AG04450 (cell line): Measurements from ENCODE around the gene CNTD1. TPM values are rescaled to one million over a fixed set of nuclear protein-coding genes. Genes with fewer than 3 reads are reported as not detected.

Experiments
- CTCF ChIA-PET: fragments of 300-600, 350-600 bp; formaldehyde crosslinking; extraction: SDS; loops from one replicate; lab custom pipeline; 2022; ENCODE audit warnings: antibody characterized with exemption, inconsistent platforms; lab: Charles Lee
- POLR2A ChIA-PET: fragments of 350-600 bp; formaldehyde crosslinking; extraction: SDS; loops from one replicate; lab custom pipeline; 2021; ENCODE audit warnings: antibody characterized with exemption, inconsistent platforms; lab: Yijun Ruan, JAX
- DNase-seq: peaks from one replicate; pipeline ENCODE4 v3.0.0-alpha.2; 2011; ENCODE audit warnings: low read depth, low spot score
- H3K27ac ChIP-seq: one replicate; pipeline ENCODE4 v1.5.1; 2012; ENCODE audit warnings: low read depth, low read length, control low read depth
- H3K27me3 ChIP-seq: one replicate; pipeline ENCODE4 v1.6.0; 2012; ENCODE audit warnings: low read length; ENCODE audit not compliant: control insufficient read depth, insufficient read depth
- H3K4me3 ChIP-seq: 2 replicates; pipeline ENCODE4 v1.5.1; 2011; ENCODE audit warnings: mild to moderate bottlenecking, low read depth, low read length, control low read depth
- H3K9me3 ChIP-seq: 2 replicates; pipeline ENCODE4 v1.5.1; 2012; ENCODE audit warnings: low read length; ENCODE audit not compliant: control insufficient read depth, insufficient read depth
- polyA plus RNA-seq: library from polyadenylated mRNA; depleted of rRNA; stranded (reverse); fragments of >200 nt; gene quantifications from 2 replicates; pipeline ENCODE4 v1.2.3, GENCODE V29; 2011
- TF ChIP-seq, protein P1 (sequence below): IDR thresholded peaks from 2 replicates; pipeline ENCODE4 v1.5.1; 2011; ENCODE audit warnings: low read depth, low read length, control low read depth, inconsistent platforms

The CNTD1 gene
- polyA plus RNA-seq, 1 experiment: 0.09 TPM

DNA sequence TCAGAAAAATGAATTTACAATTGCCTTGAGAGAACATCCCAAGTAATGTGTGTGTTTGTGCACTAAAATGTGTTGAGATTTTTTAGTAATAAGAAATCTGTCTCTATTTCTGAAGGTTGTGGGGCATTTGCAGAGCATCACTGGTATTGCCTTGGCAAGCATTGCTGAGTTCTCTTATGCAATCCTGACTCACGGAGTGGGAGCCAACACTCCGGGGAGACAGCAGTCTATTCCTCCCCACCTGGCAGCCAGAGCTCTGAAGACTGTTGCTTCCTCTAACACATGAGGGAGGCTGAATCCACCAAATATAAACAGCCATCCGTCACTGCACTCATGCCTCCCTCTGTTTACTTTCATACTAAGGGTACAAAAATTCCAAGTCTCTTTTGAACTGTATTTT is 10.6 kb downstream of the CNTD1 start:
- Histone ChIP-seq H3K27ac (no peak overlapping the region), H3K27me3 (no peaks in the 10 kb centered on the region), H3K4me3 (no peak overlapping the region), H3K9me3 (no peaks in the 10 kb centered on the region)
- DNase-seq: peak; percentile 82
- CTCF ChIA-PET: interaction anchor here (1.0 to 2.5 kb wide), 4 partner anchors 10 to 15 kb away, joined by 4 to 12 read pairs (median 8); partner anchors contain the start of gene BECN1
- TF ChIP-seq, protein P1, sequence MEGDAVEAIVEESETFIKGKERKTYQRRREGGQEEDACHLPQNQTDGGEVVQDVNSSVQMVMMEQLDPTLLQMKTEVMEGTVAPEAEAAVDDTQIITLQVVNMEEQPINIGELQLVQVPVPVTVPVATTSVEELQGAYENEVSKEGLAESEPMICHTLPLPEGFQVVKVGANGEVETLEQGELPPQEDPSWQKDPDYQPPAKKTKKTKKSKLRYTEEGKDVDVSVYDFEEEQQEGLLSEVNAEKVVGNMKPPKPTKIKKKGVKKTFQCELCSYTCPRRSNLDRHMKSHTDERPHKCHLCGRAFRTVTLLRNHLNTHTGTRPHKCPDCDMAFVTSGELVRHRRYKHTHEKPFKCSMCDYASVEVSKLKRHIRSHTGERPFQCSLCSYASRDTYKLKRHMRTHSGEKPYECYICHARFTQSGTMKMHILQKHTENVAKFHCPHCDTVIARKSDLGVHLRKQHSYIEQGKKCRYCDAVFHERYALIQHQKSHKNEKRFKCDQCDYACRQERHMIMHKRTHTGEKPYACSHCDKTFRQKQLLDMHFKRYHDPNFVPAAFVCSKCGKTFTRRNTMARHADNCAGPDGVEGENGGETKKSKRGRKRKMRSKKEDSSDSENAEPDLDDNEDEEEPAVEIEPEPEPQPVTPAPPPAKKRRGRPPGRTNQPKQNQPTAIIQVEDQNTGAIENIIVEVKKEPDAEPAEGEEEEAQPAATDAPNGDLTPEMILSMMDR: no peak
- POLR2A ChIA-PET: interaction anchor here (0.6 to 1.5 kb wide), 4 partner anchors 13 to 24 kb away, joined by 3 to 6 read pairs (median 4); partner anchors contain the start of genes BECN1 and PSME3

DNA sequence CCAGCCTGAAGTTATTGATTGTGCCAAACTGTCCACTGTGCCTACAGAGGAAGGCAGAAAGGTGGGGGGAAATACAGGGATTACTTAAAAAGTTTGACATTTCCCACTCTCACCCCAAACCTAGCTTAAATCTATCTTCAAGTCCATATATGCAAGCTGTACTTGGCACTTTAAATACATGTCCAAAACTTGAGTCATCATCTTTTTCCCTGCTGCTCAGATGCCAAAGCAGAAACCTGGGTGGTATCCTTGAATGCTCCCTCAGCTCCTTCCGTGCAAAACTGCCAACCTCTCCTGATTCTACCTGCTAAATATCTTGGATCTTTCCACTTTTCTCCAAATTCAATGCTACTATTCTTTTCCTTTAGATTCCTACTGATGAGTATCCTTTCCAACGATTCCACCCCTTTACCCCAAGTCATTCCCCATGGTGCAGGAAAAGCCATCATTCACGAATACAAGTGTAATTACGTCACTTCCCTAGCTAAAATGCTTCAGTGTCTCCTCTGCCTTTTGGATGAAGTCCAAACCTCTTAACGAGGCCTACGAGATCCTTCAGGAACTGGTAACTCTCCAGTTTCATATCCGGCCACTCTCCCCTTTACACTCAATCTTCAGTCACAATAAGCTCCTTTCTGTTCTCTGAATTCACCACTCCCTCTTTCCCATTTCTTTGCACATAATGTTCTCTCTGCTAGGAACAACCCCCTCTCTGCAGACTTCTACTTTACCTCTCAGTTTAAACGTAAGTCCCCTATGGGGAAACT is 16.2 kb downstream of the CNTD1 start:
- no peaks in the 10 kb centered on the region for H3K27me3 ChIP-seq
- ChIA-PET CTCF (interaction anchor here (0.7 to 1.8 kb wide), 2 partner anchors 10 to 51 kb away, joined by 4 to 17 read pairs; partner anchors contain the start of gene BECN1), POLR2A (interaction anchor here (0.7 to 0.8 kb wide), 2 partner anchors 9 to 80 kb away, joined by 3 read pairs; partner anchors contain the start of gene BECN1)

DNA sequence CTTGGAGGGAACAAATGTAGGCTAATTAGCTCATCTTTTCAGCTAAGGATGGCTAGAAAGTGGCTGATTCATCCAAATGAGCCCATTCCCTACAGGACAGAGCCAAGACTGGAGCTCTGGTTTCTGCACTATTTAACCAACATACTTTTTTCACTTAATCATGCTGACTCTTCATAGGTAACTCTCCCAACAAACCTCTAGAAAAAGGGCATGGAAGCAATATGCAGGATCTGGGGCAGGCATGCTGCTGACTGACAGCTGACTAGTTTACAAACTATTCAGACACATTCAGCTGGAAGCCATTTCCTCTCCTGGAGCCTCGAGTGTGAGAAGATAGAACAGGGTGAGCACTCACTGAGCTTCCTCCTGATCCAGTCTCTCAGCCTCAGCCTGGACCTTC is 19.2 kb downstream of the CNTD1 start:
- TF ChIP-seq, protein P1: no peak
- ChIA-PET POLR2A (interaction anchor here (1.3 kb wide), 1 partner anchor 45 kb away, joined by 3 read pairs; the partner anchor contains the start of gene VPS25), CTCF (interaction anchor here (1.2 to 3.4 kb wide), 2 partner anchors 19 to 111 kb away, joined by 3 to 15 read pairs; partner anchors contain the start of genes CNTD1 and COA3)
- DNase-seq: no peak
- no peaks in the 10 kb centered on the region for H3K9me3 ChIP-seq
- H3K27ac ChIP-seq: no peak overlapping the region
- H3K4me3 ChIP-seq: no peak overlapping the region
- no peaks in the 10 kb centered on the region for H3K27me3 ChIP-seq

More for the DNA sequence above, 16.2 kb downstream of the CNTD1 start:
- no peak for DNase-seq
- no peak overlapping the region for H3K4me3 ChIP-seq
- H3K9me3 ChIP-seq: no peaks in the 10 kb centered on the region
- TF ChIP-seq, protein P1: no peak
- no peak overlapping the region for H3K27ac ChIP-seq

DNA sequence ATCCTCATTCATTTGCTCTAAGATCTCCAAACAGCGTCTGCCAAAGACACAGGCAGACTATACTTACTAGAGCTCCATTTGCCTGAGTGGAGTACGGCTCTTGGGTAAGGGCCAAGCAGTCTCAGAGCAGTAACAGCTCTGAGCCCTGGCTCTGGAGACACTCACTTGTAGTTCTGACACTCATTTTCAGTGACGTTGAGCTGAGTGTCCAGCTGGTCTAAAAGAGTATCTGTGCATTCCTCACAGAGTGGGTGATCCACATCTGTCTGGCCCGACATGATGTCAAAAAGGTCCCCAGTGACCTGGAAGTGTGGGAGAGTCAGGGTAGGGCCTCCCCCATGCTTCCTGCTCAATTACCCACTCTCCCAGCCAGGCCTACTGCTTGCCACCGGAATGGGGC is 19.7 kb downstream of the CNTD1 start:
- no peak overlapping the region for H3K27ac ChIP-seq
- no peak for DNase-seq
- H3K27me3 ChIP-seq: no peaks in the 10 kb centered on the region
- POLR2A ChIA-PET: interaction anchor here (1.3 kb wide), 1 partner anchor 45 kb away, joined by 3 read pairs; the partner anchor contains the start of gene VPS25
- TF ChIP-seq, protein P1: no peak
- CTCF ChIA-PET: interaction anchor here (1.0 to 3.4 kb wide), 8 partner anchors 9 to 120 kb away, joined by 3 to 15 read pairs (median 4); partner anchors contain the start of genes CNTD1, COA3 and PSME3
- no peaks in the 10 kb centered on the region for H3K9me3 ChIP-seq
- H3K4me3 ChIP-seq: no peak overlapping the region
